ENCODE results near the gene FSD1. TPM values are rescaled to one million over a fixed set of nuclear protein-coding genes. Genes with fewer than 3 reads are reported as not detected.

The FSD1 gene
- total RNA-seq, 4 donors from 2014 or later = 0.18 to 0.61 TPM; not detected in 2

GRCh38 chr19:4305659-4306058, 1.3 kb downstream of the FSD1 start:
- Histone ChIP-seq H3K4me3 (no peak overlapping the region), H3K9me3 (no peaks in the 10 kb centered on the region), H3K36me3 (no peaks in the 10 kb centered on the region), H3K27ac (no peak overlapping the region), H3K27me3 (peaks cover 0 to 39% (median 0%) of the 10 kb centered on the region in 4 donors), H3K4me1 (peaks cover 0 to 7% (median 6%) of the 10 kb centered on the region in 3 donors)
- no peak for DNase-seq
- TF ChIP-seq POLR2A (IDR thresholded peaks at IDR 0.05) = no peak
- TF ChIP-seq CTCF (IDR thresholded peaks at IDR 0.05) = no peak
- 74 to 76% methylated on average over 8 to 9 of the region's 16 CpGs for WGBS, 2 donors
- intact Hi-C loops (cut with DNase I) = no loop called here

- Histone ChIP-seq H3K36me3 (no peaks in the 10 kb centered on the region), H3K4me1 (peaks cover 0 to 7% (median 0%) of the 10 kb centered on the region in 3 donors), H3K27ac (no peak overlapping the region), H3K4me3 (no peak overlapping the region), H3K9me3 (no peaks in the 10 kb centered on the region), H3K27me3 (peaks cover 0 to 17% (median 0%) of the 10 kb centered on the region in 4 donors)
- DNase-seq = no peak
- intact Hi-C loops (cut with DNase I) = no loop called here
- no peak for TF ChIP-seq CTCF (IDR thresholded peaks at IDR 0.05)
- WGBS, 2 donors = 84 to 88% methylated on average over 6 to 14 of the region's 22 CpGs
Measured at GRCh38 chr19:4310247-4311121, 6.1 kb downstream of the FSD1 start.

- TF ChIP-seq POLR2A (IDR thresholded peaks at IDR 0.05) (no peak), CTCF (IDR thresholded peaks at IDR 0.05) (no peak)
- WGBS, 2 donors = 34 to 35% methylated on average over 10 to 11 of the region's 12 CpGs
Measured at GRCh38 chr19:4313847-4314490, 9.6 kb downstream of the FSD1 start.

GRCh38 chr19:4316956-4317355, 12.6 kb downstream of the FSD1 start:
- no peak for TF ChIP-seq CTCF (IDR thresholded peaks at IDR 0.05)
- TF ChIP-seq POLR2A (IDR thresholded peaks at IDR 0.05) = no peak
- WGBS, 2 donors = 85 to 87% methylated on average over 3 to 9 of the region's 9 CpGs
- Histone ChIP-seq H3K9me3 (no peaks in the 10 kb centered on the region), H3K4me1 (peaks cover 0 to 7% (median 0%) of the 10 kb centered on the region in 3 donors), H3K27me3 (no peaks in the 10 kb centered on the region), H3K36me3 (no peaks in the 10 kb centered on the region), H3K27ac (no peak overlapping the region), H3K4me3 (no peak overlapping the region)
- no peak for DNase-seq
- intact Hi-C loops (cut with DNase I) = no loop called here

More at GRCh38 chr19:4313847-4314490, 9.6 kb downstream of the FSD1 start:
- intact Hi-C loops (cut with DNase I) = no loop called here
- H3K4me3 ChIP-seq = no peak overlapping the region
- no peaks in the 10 kb centered on the region for H3K9me3 ChIP-seq
- peaks cover 0 to 7% (median 0%) of the 10 kb centered on the region in 3 donors for H3K4me1 ChIP-seq
- H3K27ac ChIP-seq = no peak overlapping the region
- no peaks in the 10 kb centered on the region for H3K36me3 ChIP-seq
- H3K27me3 ChIP-seq = no peaks in the 10 kb centered on the region
- DNase-seq = no peak

GRCh38 chr19:4318460-4318859, 14.1 kb downstream of the FSD1 start:
- Histone ChIP-seq H3K4me1 (peaks cover 0 to 7% (median 0%) of the 10 kb centered on the region in 3 donors), H3K9me3 (peaks cover 0 to 3% (median 0%) of the 10 kb centered on the region in 3 donors), H3K27ac (no peak overlapping the region), H3K36me3 (no peaks in the 10 kb centered on the region), H3K4me3 (no peak overlapping the region), H3K27me3 (no peaks in the 10 kb centered on the region)
- 92 to 99% methylated on average over 7 of the region's 7 CpGs for WGBS, 2 donors
- TF ChIP-seq POLR2A (IDR thresholded peaks at IDR 0.05) (no peak), CTCF (IDR thresholded peaks at IDR 0.05) (no peak)
- intact Hi-C loops (cut with DNase I) = no loop called here
- no peak for DNase-seq
